Suppressor macrophage (primary cell): Measurements from ENCODE around the gene KEL.
A peak's percentile ranks its signal among the peaks of the same experiment; 100 is the strongest.

Experiments used
- DNase-seq, 4 experiments: peaks; one replicate each; pipeline ENCODE4 v3.0.0-alpha.2; 2020 to 2022

Gene KEL

GRCh38 chr7:142960955-142961512, 1.1 kb downstream of the KEL start:
- peak in 3 of 4 experiments; percentile 31 to 50 (median 47) for DNase-seq

- no peak for DNase-seq
Observed at GRCh38 chr7:142959202-142959601, 3.0 kb downstream of the KEL start.

- DNase-seq, result peak in 3 of 4 experiments; percentile 26 to 51 (median 37)
Observed at GRCh38 chr7:142957723-142958122, 4.4 kb downstream of the KEL start.

GRCh38 chr7:142956951-142957623, 5.1 kb downstream of the KEL start:
- DNase-seq, result no peak

GRCh38 chr7:142954680-142955268, 7.4 kb downstream of the KEL start:
- peak in 2 of 4 experiments; percentile 24 for DNase-seq

GRCh38 chr7:142950235-142950634, 11.9 kb downstream of the KEL start:
- DNase-seq, result no peak

GRCh38 chr7:142948603-142949002, 13.6 kb downstream of the KEL start:
- DNase-seq, result no peak

- DNase-seq, result no peak
Observed at GRCh38 chr7:142945001-142945400, 17.2 kb downstream of the KEL start.

- DNase-seq, result no peak
Observed at GRCh38 chr7:142943706-142944268, 18.4 kb downstream of the KEL start.

GRCh38 chr7:142942746-142943145, 19.4 kb downstream of the KEL start:
- DNase-seq, result no peak

GRCh38 chr7:142941541-142941940, 20.6 kb downstream of the KEL start:
- no peak for DNase-seq

- no peak for DNase-seq
Observed at GRCh38 chr7:142940966-142941535, 21.1 kb downstream of the KEL start.

GRCh38 chr7:142939226-142939910, 22.8 kb downstream of the KEL start, which contains the start of gene LLCFC1:
LLCFC1 (plus strand) TSS chr7:142939484; CDS start chr7:142939622, 138 bp downstream.
- no peak for DNase-seq

- no peak for DNase-seq
Observed at GRCh38 chr7:142938611-142939010, 23.6 kb downstream of the KEL start.

GRCh38 chr7:142935941-142936565, 26.1 kb downstream of the KEL start:
- no peak for DNase-seq

GRCh38 chr7:142934056-142934455, 28.1 kb downstream of the KEL start:
- no peak for DNase-seq

GRCh38 chr7:142933624-142934023, 28.5 kb downstream of the KEL start, which contains the start of gene TRPV5:
TRPV5 (minus strand) TSS chr7:142933746; CDS start chr7:142933459, 287 bp downstream.
- no peak for DNase-seq

- no peak for DNase-seq
Observed at GRCh38 chr7:142933092-142933475, 29.1 kb downstream of the KEL start.

- no peak for DNase-seq
Observed at GRCh38 chr7:142932386-142933091, 29.6 kb downstream of the KEL start.

- peak in 1 of 4 experiments; percentile 2 for DNase-seq
Observed at GRCh38 chr7:142930126-142930730, 31.9 kb downstream of the KEL start.

- no peak for DNase-seq
Observed at GRCh38 chr7:142927949-142928348, 34.2 kb downstream of the KEL start.
